ENCODE results near the gene CD9.

- TF ChIP-seq CTCF (IDR thresholded peaks at IDR 0.05) (no peak), POLR2A (IDR thresholded peaks at IDR 0.05) (no peak)
These were observed 77.8 kb downstream of the CD9 start for GRCh38 chr12:6277982-6278438.

Measured in esophagus squamous epithelium (tissue), 4 donors.